Adrenal gland (tissue), 12 donors: ENCODE data around the gene REC8. TPM values are rescaled to one million over a fixed set of nuclear protein-coding genes. Genes with fewer than 3 reads are reported as not detected.

Experiments
- DNase-seq, 7 donors: peaks; one replicate each; pipeline ENCODE4 v3.0.0-alpha.2; 2019 to 2020
- H3K27ac ChIP-seq, 5 donors: fragments of 200-600 bp; sonication (generic) in 4 of 5; 1 replicate in 3 of 5; 2 replicates in 2 of 5; pipeline versions ENCODE4 v1.5.1 to v1.8.0; 2016 to 2020; ENCODE audit warnings: mild to moderate bottlenecking in 1 of 5
- H3K27me3 ChIP-seq: fragments of 200-600 bp; 2 replicates; pipeline ENCODE4 v1.8.0; 2021
- H3K36me3 ChIP-seq, 2 donors: fragments of 200-600 bp; replicated peaks in 1 of 2; 1 replicate in 1 of 2; 2 replicates in 1 of 2; pipeline versions ENCODE4 v1.5.1 to v1.8.0; 2018 to 2022
- H3K4me1 ChIP-seq, 2 donors: fragments of 200-600 bp; replicated peaks in 1 of 2; 1 replicate in 1 of 2; 2 replicates in 1 of 2; pipeline versions ENCODE4 v1.5.1 to v1.8.0; 2018 to 2021
- H3K4me3 ChIP-seq, 4 donors: fragments of 200-600 bp; sonication (generic) in 3 of 4; one replicate each; pipeline ENCODE4 v1.5.1; 2016 to 2018
- H3K9me3 ChIP-seq, 3 donors: fragments of 200-600 bp; sonication (generic) in 1 of 3; replicated peaks in 1 of 3; 1 replicate in 2 of 3; 2 replicates in 1 of 3; pipeline versions ENCODE4 v1.5.1 to v1.8.0; 2016 to 2021
- CTCF ChIP-seq, 6 experiments: fragments of 450-650 bp in 4 of 6; fragments of 200-600 bp in 2 of 6; sonication (generic) in 1 of 6; IDR thresholded peaks; 1 replicate in 5 of 6; 2 replicates in 1 of 6; pipeline versions ENCODE4 v1.5.1 to v1.8.0; 2016 to 2021; ENCODE audit warnings: antibody characterized with exemption in 6 of 6, mild to moderate bottlenecking in 2 of 6, moderate library complexity in 1 of 6
- POLR2A ChIP-seq, 2 donors: fragments of 450-650 bp; IDR thresholded peaks; one replicate each; pipeline ENCODE4 v1.6.1; 2017; ENCODE audit warnings: antibody characterized with exemption in 2 of 2, mild to moderate bottlenecking in 2 of 2, moderate library complexity in 1 of 2
- WGBS, 4 donors: extraction: QIAGEN DNeasy Blood & Tissue Kit in 2 of 4; methylation state at CpG; one replicate each; pipeline versions ENCODE4 v1.1.5 to v1.1.7; 2013 to 2017; 5-methylcytosine and 5-hydroxymethylcytosine counted together
- intact Hi-C, 2 donors: fragments of 100-400 bp; cut with DNase I; formaldehyde crosslinking; loops; one replicate each; pipeline versions ENCODE4 v1.14.1 to v1.15.0; 2022 to 2023
- polyA plus RNA-seq, 3 donors: library from polyadenylated mRNA; stranded (reverse); fragments of 200-250 nt in 2 of 3; fragments of 350-450 nt in 1 of 3; fragmentation: Illumina TruSeq in 1 of 3; extraction: RNeasy Lipid Tissue Mini Kit (QIAGEN cat#74804) in 1 of 3; gene quantifications; one replicate each; pipeline ENCODE4 v1.2.3, GENCODE V29; 2013 to 2014
- total RNA-seq, 9 donors: library from RNA; depleted of rRNA in 4 of 9; stranded (reverse); fragments of >200 nt in 4 of 9; fragments of 120-200 nt in 1 of 9; fragmentation: NEBNext Ultra II Directional in 1 of 9; extraction: Animal tissue kit (Norgen Biotek cat#: 25700) in 1 of 9; gene quantifications; one replicate each; pipeline versions ENCODE4 v1.1.0 to v1.2.4, GENCODE V29; 2013 to 2023
- donor health status: healthy with polysubstance abuse.
- donor health status: Bipolar disorder and iron deficiency.
- donor health status: DM: yes; HTN: yes; CAD: no.
- donor health status: DM: no; HTN: no; CAD: no.
- donor health status: DM: no; HTN: no; CAD: no.
- donor health status: DM: yes; HTN: yes; CAD: no.

The REC8 gene
- total and polyA plus RNA-seq, 12 donors, result 1.3 to 111 (median 11.4) TPM

DNA sequence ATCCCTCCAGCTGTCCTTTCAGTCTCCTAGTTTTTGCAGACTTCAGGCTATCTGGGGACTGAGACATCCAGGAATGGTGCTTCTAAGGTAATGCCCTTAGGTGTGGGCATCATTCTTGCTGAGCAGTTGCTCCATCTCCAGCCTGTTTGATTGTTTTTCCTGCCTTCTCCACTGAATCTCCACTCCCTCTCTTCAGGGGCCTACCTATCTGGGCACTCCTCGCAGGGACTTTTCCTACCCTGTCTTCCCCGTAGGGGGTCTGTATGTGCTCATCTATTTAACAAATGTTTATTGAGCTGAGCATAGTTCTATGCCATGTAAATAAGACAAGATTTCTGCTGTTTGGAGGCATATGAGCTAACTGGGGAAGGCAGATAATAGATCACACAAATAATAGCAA is 38.9 kb upstream of the REC8 start:
- Histone ChIP-seq H3K27ac (no peak overlapping the region), H3K9me3 (no peaks in the 10 kb centered on the region), H3K36me3 (peaks cover 0 to 8% of the 10 kb centered on the region in 2 donors), H3K4me1 (peaks cover 27 to 46% of the 10 kb centered on the region in 2 donors), H3K27me3 (no peaks in the 10 kb centered on the region), H3K4me3 (no peak overlapping the region)
- DNase-seq, result no peak
- WGBS, 4 donors, result 93 to 99% (median 94%) methylated on average over 2 of the region's 2 CpGs
- intact Hi-C loops, result no loop called here
- TF ChIP-seq POLR2A (IDR thresholded peaks at IDR 0.05), result no peak

GRCh38 chr14:24133735-24134134 is 38.1 kb upstream of the REC8 start:
- intact Hi-C loops, result no loop called here
- 88 to 93% (median 92%) methylated on average over 1 of the region's 1 CpG for WGBS, 4 donors

DNA sequence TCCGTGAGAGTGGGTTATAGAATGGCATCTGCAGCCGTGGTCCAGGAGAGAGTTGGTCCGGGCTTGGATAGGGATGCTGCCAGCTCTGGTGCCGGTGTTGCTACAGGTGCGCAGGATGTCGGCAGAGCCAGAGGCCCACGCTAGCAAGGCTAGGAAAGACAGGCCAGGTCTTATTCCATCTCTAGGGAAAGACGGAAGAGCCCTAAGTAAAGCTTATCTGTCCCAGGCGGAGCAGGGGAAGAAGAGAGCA is 36.4 kb upstream of the REC8 start:
- 3 to 10% (median 5%) methylated on average over 9 of the region's 9 CpGs for WGBS, 4 donors
- Histone ChIP-seq H3K36me3 (peaks cover 0 to 25% of the 10 kb centered on the region in 2 donors), H3K4me1 (peaks cover 35 to 66% of the 10 kb centered on the region in 2 donors), H3K4me3 (peak overlapping the region in 2 of 4 donors; percentile 62 to 92), H3K27me3 (no peaks in the 10 kb centered on the region), H3K27ac (peak overlapping the region in 4 of 5 donors; percentile 73 to 96 (median 89)), H3K9me3 (no peaks in the 10 kb centered on the region)
- DNase-seq, result no peak
- no peak for TF ChIP-seq CTCF (IDR thresholded peaks at IDR 0.05)
- TF ChIP-seq POLR2A (IDR thresholded peaks at IDR 0.05), result no peak
- intact Hi-C loops, result no loop called here

More at GRCh38 chr14:24133735-24134134, 38.1 kb upstream of the REC8 start:
- Histone ChIP-seq H3K27ac (no peak overlapping the region), H3K4me1 (peaks cover 27 to 51% of the 10 kb centered on the region in 2 donors), H3K4me3 (no peak overlapping the region), H3K36me3 (peaks cover 0 to 15% of the 10 kb centered on the region in 2 donors), H3K27me3 (no peaks in the 10 kb centered on the region), H3K9me3 (no peaks in the 10 kb centered on the region)
- DNase-seq, result no peak
- TF ChIP-seq POLR2A (IDR thresholded peaks at IDR 0.05) (no peak), CTCF (IDR thresholded peaks at IDR 0.05) (no peak)

DNA sequence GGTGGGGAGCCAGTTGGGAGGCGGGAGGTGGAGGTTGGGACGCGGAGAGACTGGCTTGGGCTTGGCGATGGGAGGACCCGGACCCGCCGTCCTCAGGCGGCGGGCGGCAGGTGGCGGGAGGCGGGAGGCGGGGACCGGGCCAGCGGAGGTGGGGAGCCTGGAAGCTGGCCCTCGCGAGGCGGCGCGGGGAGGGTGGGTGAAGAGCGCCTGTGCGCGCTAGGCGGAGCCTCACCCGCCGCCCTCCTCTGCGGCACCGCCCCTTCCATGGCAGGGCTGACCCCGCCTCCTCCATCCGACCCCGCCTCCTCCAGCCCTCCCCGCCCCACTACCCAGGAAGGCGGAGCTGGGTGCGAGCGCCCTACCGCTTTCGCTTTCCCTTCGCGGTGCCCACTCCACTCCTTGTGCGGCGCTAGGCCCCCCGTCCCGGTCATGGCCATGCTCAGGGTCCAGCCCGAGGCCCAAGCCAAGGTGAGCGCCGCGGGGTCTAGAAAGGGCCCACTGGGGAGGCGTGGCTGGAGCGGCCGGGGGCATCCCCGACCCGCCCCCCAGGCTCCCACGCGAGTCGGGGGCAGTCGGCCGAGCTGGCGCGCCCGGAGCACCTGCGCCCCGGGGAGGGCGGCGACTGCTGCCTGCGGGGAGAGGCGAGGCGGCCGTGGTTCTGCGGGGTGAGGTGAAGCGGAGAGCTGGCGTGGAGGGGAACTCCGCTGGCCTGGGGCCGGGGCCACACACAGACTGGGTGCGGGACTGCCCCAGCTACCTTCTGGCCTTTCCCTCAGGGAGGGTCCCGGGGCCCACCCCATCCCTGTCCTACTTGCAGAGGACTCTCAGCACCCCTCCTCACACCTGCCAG is 35.8 kb upstream of the REC8 start, which contains the start of gene PSME1:
Gene PSME1 (plus strand): TSS at position 361 of the 850 bp plus-strand sequence. CDS start 69 bp downstream, at position 430.
- Histone ChIP-seq H3K27ac (peak within 1 kb of the TSS; percentile 80 to 96 (median 85)), H3K9me3 (no peaks in the 10 kb centered on the region), H3K27me3 (no peaks in the 10 kb centered on the region), H3K36me3 (peaks cover 0 to 25% of the 10 kb centered on the region in 2 donors), H3K4me3 (peak within 1 kb of the TSS; percentile 54 to 95 (median 77)), H3K4me1 (peaks cover 34 to 60% of the 10 kb centered on the region in 2 donors)
- intact Hi-C loops, result no loop called here
- TF ChIP-seq CTCF (IDR thresholded peaks at IDR 0.05) (no peak), POLR2A (IDR thresholded peaks at IDR 0.05) (peak in 1 of 2 donors; percentile 59)
- DNase-seq, result peak; percentile 93 to 96 (median 95)
- WGBS, 4 donors, result 0 to 2% (median 0%) methylated on average over 9 to 75 of the region's 75 CpGs
